Breast epithelium (tissue), 4 donors: Measurements from ENCODE around the gene GDA. TPM values are rescaled to one million over a fixed set of nuclear protein-coding genes. Genes with fewer than 3 reads are reported as not detected.

Experiments
- DNase-seq, 2 donors: peaks; one replicate each; pipeline ENCODE4 v3.0.0-alpha.2; 2019; ENCODE audit warnings: low spot score in 2 of 2
- H3K27ac ChIP-seq, 2 donors: fragments of 200-600 bp; sonication (generic) in 1 of 2; one replicate each; pipeline ENCODE4 v1.5.1; 2016 to 2019; ENCODE audit warnings: mild to moderate bottlenecking in 1 of 2
- H3K27me3 ChIP-seq, 2 donors: fragments of 200-600 bp; sonication (generic) in 1 of 2; one replicate each; pipeline versions ENCODE4 v1.5.1 to v1.6.0; 2017 to 2019; ENCODE audit warnings: control low read depth in 1 of 2, mild to moderate bottlenecking in 1 of 2
- H3K36me3 ChIP-seq: fragments of 200-600 bp; one replicate; pipeline ENCODE4 v1.5.1; 2019
- H3K4me1 ChIP-seq, 2 donors: fragments of 200-600 bp; sonication (generic); one replicate each; pipeline ENCODE4 v1.5.1; 2016 to 2019; ENCODE audit warnings: control low read depth in 1 of 2
- H3K4me3 ChIP-seq, 3 donors: fragments of 200-600 bp; sonication (generic); 1 replicate in 2 of 3; 2 replicates in 1 of 3; pipeline ENCODE4 v1.5.1; 2016 to 2019; ENCODE audit warnings: mild to moderate bottlenecking in 3 of 3, moderate library complexity in 2 of 3
- H3K9me3 ChIP-seq, 2 donors: fragments of 200-600 bp; sonication (generic) in 1 of 2; one replicate each; pipeline ENCODE4 v1.5.1; 2016 to 2019; ENCODE audit warnings: control low read depth in 1 of 2
- POLR2A ChIP-seq: fragments of 450-650 bp; IDR thresholded peaks from one replicate; pipeline ENCODE4 v1.6.1; 2016; ENCODE audit warnings: antibody characterized with exemption, mild to moderate bottlenecking, moderate library complexity
- POLR2AphosphoS5 ChIP-seq, 3 donors: sonication (generic); formaldehyde crosslinking; IDR thresholded peaks; one replicate each; pipeline ENCODE4 v1.6.1; 2017; ENCODE audit warnings: antibody characterized with exemption in 3 of 3
- intact Hi-C: fragments of 100-400 bp; cut with DNase I; formaldehyde crosslinking; loops from one replicate; pipeline ENCODE4 v1.15.1; 2023; ENCODE audit warnings: low total_unique reads
- total RNA-seq, 3 donors: library from RNA; depleted of rRNA; stranded (reverse); fragments of >200 nt; gene quantifications; one replicate each; pipeline ENCODE4 v1.1.0, GENCODE V29; 2016
- TF ChIP-seq, protein P1 (sequence below), 3 donors: fragments of 450-650 bp; IDR thresholded peaks; one replicate each; pipeline ENCODE4 v1.5.1; 2016 to 2017; ENCODE audit warnings: antibody characterized with exemption in 3 of 3, mild to moderate bottlenecking in 3 of 3, moderate library complexity in 3 of 3

Gene GDA
- total RNA-seq, 3 donors from 2014 or later: 1.3 to 3.0 TPM; not detected in 1

DNA sequence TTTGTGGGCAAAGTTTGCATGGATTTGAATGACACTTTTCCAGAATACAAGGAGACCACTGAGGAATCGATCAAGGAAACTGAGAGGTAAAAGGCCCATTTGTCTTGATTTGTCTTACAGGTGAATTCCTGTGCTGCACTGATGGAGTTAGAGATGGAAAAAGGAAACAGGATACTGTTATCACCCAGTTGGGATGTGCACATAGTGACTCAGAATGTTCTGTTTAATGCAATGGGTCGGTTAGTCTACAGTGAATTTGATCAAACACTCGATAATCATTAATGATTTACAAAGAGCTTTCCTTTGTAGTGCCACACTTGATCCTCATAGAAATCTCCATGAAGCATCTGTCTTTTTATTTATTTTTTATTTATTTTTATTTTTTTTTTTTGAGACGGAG, 64.7 kb downstream of the GDA start:
- no peak overlapping the region for H3K27ac ChIP-seq
- no peaks in the 10 kb centered on the region for H3K4me1 ChIP-seq
- intact Hi-C loops: no loop called here
- no peak for DNase-seq
- TF ChIP-seq POLR2AphosphoS5 (IDR thresholded peaks at IDR 0.05) (no peak), POLR2A (no peak)
- TF ChIP-seq, protein P1, sequence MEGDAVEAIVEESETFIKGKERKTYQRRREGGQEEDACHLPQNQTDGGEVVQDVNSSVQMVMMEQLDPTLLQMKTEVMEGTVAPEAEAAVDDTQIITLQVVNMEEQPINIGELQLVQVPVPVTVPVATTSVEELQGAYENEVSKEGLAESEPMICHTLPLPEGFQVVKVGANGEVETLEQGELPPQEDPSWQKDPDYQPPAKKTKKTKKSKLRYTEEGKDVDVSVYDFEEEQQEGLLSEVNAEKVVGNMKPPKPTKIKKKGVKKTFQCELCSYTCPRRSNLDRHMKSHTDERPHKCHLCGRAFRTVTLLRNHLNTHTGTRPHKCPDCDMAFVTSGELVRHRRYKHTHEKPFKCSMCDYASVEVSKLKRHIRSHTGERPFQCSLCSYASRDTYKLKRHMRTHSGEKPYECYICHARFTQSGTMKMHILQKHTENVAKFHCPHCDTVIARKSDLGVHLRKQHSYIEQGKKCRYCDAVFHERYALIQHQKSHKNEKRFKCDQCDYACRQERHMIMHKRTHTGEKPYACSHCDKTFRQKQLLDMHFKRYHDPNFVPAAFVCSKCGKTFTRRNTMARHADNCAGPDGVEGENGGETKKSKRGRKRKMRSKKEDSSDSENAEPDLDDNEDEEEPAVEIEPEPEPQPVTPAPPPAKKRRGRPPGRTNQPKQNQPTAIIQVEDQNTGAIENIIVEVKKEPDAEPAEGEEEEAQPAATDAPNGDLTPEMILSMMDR (IDR thresholded peaks at IDR 0.05): no peak
- H3K9me3 ChIP-seq: no peaks in the 10 kb centered on the region
- no peaks in the 10 kb centered on the region for H3K27me3 ChIP-seq
- no peak overlapping the region for H3K4me3 ChIP-seq
- no peaks in the 10 kb centered on the region for H3K36me3 ChIP-seq

DNA sequence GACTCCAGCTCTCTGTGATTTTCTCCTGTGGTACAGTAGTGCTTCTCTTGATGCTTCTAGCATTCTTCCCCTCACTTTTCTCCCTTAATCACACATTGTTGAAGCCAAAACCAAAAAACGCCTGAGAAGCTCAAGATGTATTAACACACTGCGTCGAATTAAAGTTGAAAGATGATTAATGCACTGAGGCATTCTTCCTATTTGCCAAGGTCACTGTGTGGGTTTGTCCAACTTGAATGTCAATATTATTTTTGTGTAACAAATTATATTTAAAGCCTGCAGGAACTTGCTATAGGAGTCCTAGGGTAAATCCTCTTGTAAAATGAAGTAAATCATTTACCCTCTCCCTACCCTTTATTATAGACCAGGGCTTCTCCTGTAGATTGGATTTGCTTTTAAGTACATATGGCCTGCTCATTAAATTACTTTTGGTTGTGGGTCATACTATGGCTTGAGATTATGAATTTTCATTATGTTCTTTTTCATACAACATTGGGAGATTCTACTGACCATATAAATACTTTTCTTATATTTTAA, 68.1 kb downstream of the GDA start:
- no peak for DNase-seq
- H3K9me3 ChIP-seq: no peaks in the 10 kb centered on the region
- no peaks in the 10 kb centered on the region for H3K36me3 ChIP-seq
- intact Hi-C loops: no loop called here
- no peak overlapping the region for H3K4me3 ChIP-seq
- no peaks in the 10 kb centered on the region for H3K27me3 ChIP-seq
- no peaks in the 10 kb centered on the region for H3K4me1 ChIP-seq
- H3K27ac ChIP-seq: no peak overlapping the region
- no peak for TF ChIP-seq POLR2AphosphoS5 (IDR thresholded peaks at IDR 0.05)
- TF ChIP-seq, protein P1 (IDR thresholded peaks at IDR 0.05): no peak
- no peak for TF ChIP-seq POLR2A

DNA sequence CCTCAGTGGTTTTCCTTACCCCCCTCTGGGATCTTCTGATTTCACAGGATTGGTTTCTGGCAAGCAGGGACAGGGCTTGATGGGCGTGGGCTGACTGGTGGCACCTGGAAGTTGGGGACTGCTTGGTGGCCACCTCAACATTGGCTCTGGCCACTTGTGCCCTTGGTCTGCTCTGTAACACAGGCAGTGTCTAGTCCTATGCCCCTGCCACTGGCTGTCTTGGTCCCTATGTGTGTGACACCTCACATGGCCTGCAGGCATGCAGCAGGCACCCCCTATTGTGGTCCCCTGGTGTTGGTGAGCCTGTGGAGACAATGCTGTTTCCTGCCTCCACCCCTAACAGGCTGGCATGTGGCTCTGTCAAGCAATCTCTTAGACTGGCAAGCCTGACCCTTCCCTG, 71.3 kb downstream of the GDA start:
- no peak for DNase-seq
- intact Hi-C loops: no loop called here
- Histone ChIP-seq H3K9me3 (no peaks in the 10 kb centered on the region), H3K4me1 (no peaks in the 10 kb centered on the region), H3K36me3 (no peaks in the 10 kb centered on the region), H3K27ac (no peak overlapping the region), H3K4me3 (no peak overlapping the region), H3K27me3 (no peaks in the 10 kb centered on the region)
- TF ChIP-seq POLR2A (no peak), POLR2AphosphoS5 (IDR thresholded peaks at IDR 0.05) (no peak)
- TF ChIP-seq, protein P1 (IDR thresholded peaks at IDR 0.05): no peak

DNA sequence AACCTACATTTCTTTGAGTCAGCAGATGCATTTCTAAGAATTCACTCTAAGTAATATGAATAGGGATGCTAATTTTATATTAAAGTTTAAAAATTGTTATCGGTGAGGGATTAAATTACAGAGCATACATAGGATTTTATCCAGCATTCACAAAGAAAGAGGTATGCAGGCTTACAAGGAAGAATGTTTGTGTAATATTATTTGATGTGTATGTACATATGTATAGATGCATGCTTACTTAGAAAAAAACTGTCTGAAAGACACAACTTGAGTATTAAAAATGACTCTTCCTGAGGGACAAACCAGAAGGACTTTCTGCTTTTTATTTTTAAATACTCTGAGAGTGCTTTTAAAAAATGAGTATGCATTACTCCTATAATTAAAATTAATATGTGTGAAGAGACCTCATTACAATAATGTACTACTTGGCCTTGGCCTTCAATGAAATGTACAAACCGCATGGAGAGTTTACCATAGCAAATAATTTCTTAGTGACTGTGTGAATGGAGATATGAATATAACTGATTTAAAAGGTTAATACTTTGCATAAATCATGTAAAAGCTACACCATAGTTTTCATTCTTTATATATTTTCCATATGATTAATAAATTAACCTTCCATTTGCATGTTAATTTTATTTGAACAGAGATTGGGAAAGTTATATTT, 77.0 kb downstream of the GDA start:
- intact Hi-C loops: no loop called here
- TF ChIP-seq POLR2A (no peak), POLR2AphosphoS5 (IDR thresholded peaks at IDR 0.05) (no peak)
- TF ChIP-seq, protein P1 (IDR thresholded peaks at IDR 0.05): no peak
- H3K4me1 ChIP-seq: no peaks in the 10 kb centered on the region
- H3K27me3 ChIP-seq: no peaks in the 10 kb centered on the region
- H3K36me3 ChIP-seq: no peaks in the 10 kb centered on the region
- no peak overlapping the region for H3K4me3 ChIP-seq
- H3K27ac ChIP-seq: no peak overlapping the region
- no peak for DNase-seq
- H3K9me3 ChIP-seq: no peaks in the 10 kb centered on the region

DNA sequence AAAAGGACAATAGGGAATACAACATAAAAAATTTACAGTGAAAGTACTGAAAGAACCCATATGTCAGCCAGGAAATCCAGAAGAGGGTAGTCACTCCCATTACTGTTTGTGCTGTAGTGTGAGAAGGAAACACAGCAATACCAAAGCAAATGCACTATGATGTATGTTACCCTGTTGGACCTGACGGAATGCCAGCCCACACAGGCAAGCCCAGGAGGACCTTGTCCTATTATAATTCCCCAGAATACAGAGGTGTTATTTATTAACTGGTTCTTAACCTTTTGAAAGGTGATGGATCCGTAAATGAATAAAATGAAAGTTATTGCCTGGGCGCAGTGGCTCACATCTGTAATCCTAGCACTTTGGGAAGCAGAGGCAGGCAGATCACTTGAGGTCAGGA, 79.0 kb downstream of the GDA start:
- no peak for DNase-seq
- Histone ChIP-seq H3K4me1 (no peaks in the 10 kb centered on the region), H3K27me3 (no peaks in the 10 kb centered on the region)

More for the DNA sequence above, 79.0 kb downstream of the GDA start:
- Histone ChIP-seq H3K36me3 (no peaks in the 10 kb centered on the region), H3K27ac (no peak overlapping the region), H3K9me3 (no peaks in the 10 kb centered on the region), H3K4me3 (no peak overlapping the region)
- TF ChIP-seq, protein P1 (IDR thresholded peaks at IDR 0.05): no peak
- TF ChIP-seq POLR2AphosphoS5 (IDR thresholded peaks at IDR 0.05): no peak
- TF ChIP-seq POLR2A: no peak
- intact Hi-C loops: no loop called here
